Keratinocyte (primary cell): ENCODE measurements around the gene RIPK3. TPM values are rescaled to one million over a fixed set of nuclear protein-coding genes. Genes with fewer than 3 reads are reported as not detected.

Experiments used
- DNase-seq: peaks from one replicate; pipeline ENCODE4 v3.0.0-alpha.2; 2011; ENCODE audit warnings: low read depth, missing footprints, low spot score
- FAIRE-seq: peaks from 2 replicates; lab custom pipeline; 2011; peaks lifted over from hg19 to GRCh38; lab: Jason Lieb, UNC
- H2AFZ ChIP-seq: 2 replicates; pipeline ENCODE4 v1.6.0; 2012; ENCODE audit warnings: low read length, control low read depth, inconsistent platforms; ENCODE audit not compliant: control insufficient read depth
- H3K27ac ChIP-seq: 2 replicates; pipeline ENCODE4 v1.5.1; 2011; ENCODE audit warnings: low read length; ENCODE audit not compliant: control insufficient read depth, insufficient read depth
- H3K27me3 ChIP-seq: 3 replicates; pipeline ENCODE4 v1.6.0; 2011; ENCODE audit warnings: low read length; ENCODE audit not compliant: control insufficient read depth, insufficient read depth; ENCODE audit errors: extremely low read depth
- H3K36me3 ChIP-seq, 2 experiments: 2 replicates in 1 of 2; 3 replicates in 1 of 2; pipeline ENCODE4 v1.5.1; 2011; ENCODE audit warnings: low read length in 2 of 2, mild to moderate bottlenecking in 1 of 2; ENCODE audit not compliant: control insufficient read depth in 2 of 2, insufficient read depth in 2 of 2; ENCODE audit errors: extremely low read depth in 1 of 2
- H3K4me1 ChIP-seq: 3 replicates; pipeline ENCODE4 v1.5.1; 2011; ENCODE audit warnings: low read length; ENCODE audit not compliant: control insufficient read depth, insufficient read depth; ENCODE audit errors: extremely low read depth
- H3K4me2 ChIP-seq: 3 replicates; pipeline ENCODE4 v1.6.0; 2011; ENCODE audit warnings: low read depth, low read length; ENCODE audit not compliant: control insufficient read depth, insufficient read depth; ENCODE audit errors: extremely low read depth
- H3K4me3 ChIP-seq, 3 experiments: fragments of 200-600 bp in 1 of 3; sonication (generic) in 1 of 3; 2 replicates in 2 of 3; 3 replicates in 1 of 3; pipeline ENCODE4 v1.5.1; 2011 to 2016; ENCODE audit warnings: low read length in 3 of 3, mild to moderate bottlenecking in 3 of 3, control low read depth in 2 of 3, inconsistent platforms in 1 of 3, low read depth in 1 of 3, mixed read lengths in 1 of 3, mixed run types in 1 of 3, moderate library complexity in 1 of 3; ENCODE audit not compliant: control insufficient read depth in 2 of 3, insufficient read depth in 2 of 3; ENCODE audit errors: extremely low read depth in 1 of 3
- H3K79me2 ChIP-seq: 2 replicates; pipeline ENCODE4 v1.6.0; 2012; ENCODE audit warnings: low read length; ENCODE audit not compliant: control insufficient read depth, insufficient read depth
- H3K9ac ChIP-seq: 3 replicates; pipeline ENCODE4 v1.6.0; 2011; ENCODE audit warnings: low read length; ENCODE audit not compliant: control insufficient read depth, insufficient read depth; ENCODE audit errors: extremely low read depth
- H3K9me1 ChIP-seq: 3 replicates; pipeline ENCODE4 v1.6.0; 2011; ENCODE audit warnings: low read length; ENCODE audit not compliant: control insufficient read depth, insufficient read depth; ENCODE audit errors: extremely low read depth
- H3K9me3 ChIP-seq: 2 replicates; pipeline ENCODE4 v1.5.1; 2012; ENCODE audit warnings: low read depth, low read length; ENCODE audit not compliant: control insufficient read depth
- H4K20me1 ChIP-seq: 3 replicates; pipeline ENCODE4 v1.6.0; 2011; ENCODE audit warnings: low read length; ENCODE audit not compliant: control insufficient read depth, insufficient read depth; ENCODE audit errors: extremely low read depth
- EZH2 ChIP-seq: IDR thresholded peaks from one replicate; pipeline ENCODE4 v1.6.1; 2012; ENCODE audit warnings: inconsistent platforms, mild to moderate bottlenecking, low read length, moderate library complexity
- dilution Hi-C: fragments of 300-500 bp; cut with MboI; formaldehyde crosslinking; loops from one replicate; pipeline ENCODE4 v1.7.0; 2020; ENCODE audit warnings: low sequenced_read_pairs; ENCODE audit not compliant: extremely low pct_ligation_motif_present
- polyA plus RNA-seq, 5 experiments: library from polyadenylated mRNA; depleted of rRNA in 3 of 5; stranded (reverse) in 3 of 5; stranded (forward) in 1 of 5; unstranded in 1 of 5; fragments of >200 nt; gene quantifications; 1 replicate in 1 of 5; 2 replicates in 3 of 5; 3 replicates in 1 of 5; pipeline versions ENCODE4 v1.2.1 to v1.2.3, GENCODE V29; 2011 to 2012; ENCODE audit warnings: missing spikeins in 2 of 5, low read depth in 1 of 5, low replicate concordance in 1 of 5
- TF ChIP-seq, protein P1 (sequence below), 3 experiments: IDR thresholded peaks in 1 of 3; conservative IDR thresholded peaks in 1 of 3; optimal IDR thresholded peaks in 1 of 3; 2 replicates in 2 of 3; 3 replicates in 1 of 3; pipeline versions ENCODE3 to v1.5.1; 2011; ENCODE audit warnings: low read length in 3 of 3, mild to moderate bottlenecking in 3 of 3, moderate library complexity in 2 of 3, control low read depth in 1 of 3, inconsistent platforms in 1 of 3; ENCODE audit not compliant: insufficient read depth in 2 of 3; ENCODE audit errors: extremely low read depth in 1 of 3

Gene RIPK3
- polyA plus RNA-seq, 1 donor (not counting 4 experiments of a cell fraction or from before 2014, with no cell fraction given), result 8.0 TPM

DNA sequence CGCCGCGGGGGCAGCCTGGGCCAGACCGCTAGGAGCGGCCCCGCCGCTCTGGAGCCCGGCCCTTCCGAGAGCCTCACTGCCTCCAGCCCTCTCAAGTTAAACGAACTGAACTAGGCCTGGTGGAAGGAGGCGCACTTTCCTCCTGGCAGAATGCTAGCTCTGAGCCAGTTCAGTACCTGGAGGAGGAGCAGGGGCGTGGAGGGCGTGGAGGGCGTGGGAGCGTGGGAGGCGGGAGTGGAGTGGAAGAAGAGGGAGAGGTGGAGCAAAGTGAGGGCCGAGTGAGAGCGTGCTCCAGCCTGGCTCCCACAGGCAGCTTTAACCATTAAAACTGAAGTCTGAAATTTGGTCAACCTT is 23.2 kb downstream of the RIPK3 start:
- Histone ChIP-seq H3K9me1 (peaks cover 2% of the 10 kb centered on the region), H3K4me1 (peaks cover 46% of the 10 kb centered on the region), H3K4me2 (peak overlapping the region; percentile 35), H2AFZ (no peak overlapping the region), H3K9ac (no peak overlapping the region), H3K27me3 (peaks cover 3% of the 10 kb centered on the region), H4K20me1 (no peaks in the 10 kb centered on the region), H3K36me3 (peaks cover 3 to 4% of the 10 kb centered on the region in 2 experiments), H3K9me3 (no peaks in the 10 kb centered on the region), H3K27ac (peak overlapping the region; percentile 24), H3K4me3 (no peak overlapping the region), H3K79me2 (no peaks in the 10 kb centered on the region)
- FAIRE-seq (no peak), DNase-seq (no peak)
- dilution Hi-C loops, result no loop called here
- TF ChIP-seq EZH2, result no peak
- TF ChIP-seq, protein P1, sequence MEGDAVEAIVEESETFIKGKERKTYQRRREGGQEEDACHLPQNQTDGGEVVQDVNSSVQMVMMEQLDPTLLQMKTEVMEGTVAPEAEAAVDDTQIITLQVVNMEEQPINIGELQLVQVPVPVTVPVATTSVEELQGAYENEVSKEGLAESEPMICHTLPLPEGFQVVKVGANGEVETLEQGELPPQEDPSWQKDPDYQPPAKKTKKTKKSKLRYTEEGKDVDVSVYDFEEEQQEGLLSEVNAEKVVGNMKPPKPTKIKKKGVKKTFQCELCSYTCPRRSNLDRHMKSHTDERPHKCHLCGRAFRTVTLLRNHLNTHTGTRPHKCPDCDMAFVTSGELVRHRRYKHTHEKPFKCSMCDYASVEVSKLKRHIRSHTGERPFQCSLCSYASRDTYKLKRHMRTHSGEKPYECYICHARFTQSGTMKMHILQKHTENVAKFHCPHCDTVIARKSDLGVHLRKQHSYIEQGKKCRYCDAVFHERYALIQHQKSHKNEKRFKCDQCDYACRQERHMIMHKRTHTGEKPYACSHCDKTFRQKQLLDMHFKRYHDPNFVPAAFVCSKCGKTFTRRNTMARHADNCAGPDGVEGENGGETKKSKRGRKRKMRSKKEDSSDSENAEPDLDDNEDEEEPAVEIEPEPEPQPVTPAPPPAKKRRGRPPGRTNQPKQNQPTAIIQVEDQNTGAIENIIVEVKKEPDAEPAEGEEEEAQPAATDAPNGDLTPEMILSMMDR (optimal IDR thresholded peaks at IDR 0.05 in 1 of 3, IDR thresholded peaks at IDR 0.05 in 1 of 3, conservative IDR thresholded peaks at IDR 0.05 in 1 of 3; ENCODE audit: extremely low read depth in 1 of 3, insufficient read depth in 2 of 3, low read length in 3 of 3), result no peak

DNA sequence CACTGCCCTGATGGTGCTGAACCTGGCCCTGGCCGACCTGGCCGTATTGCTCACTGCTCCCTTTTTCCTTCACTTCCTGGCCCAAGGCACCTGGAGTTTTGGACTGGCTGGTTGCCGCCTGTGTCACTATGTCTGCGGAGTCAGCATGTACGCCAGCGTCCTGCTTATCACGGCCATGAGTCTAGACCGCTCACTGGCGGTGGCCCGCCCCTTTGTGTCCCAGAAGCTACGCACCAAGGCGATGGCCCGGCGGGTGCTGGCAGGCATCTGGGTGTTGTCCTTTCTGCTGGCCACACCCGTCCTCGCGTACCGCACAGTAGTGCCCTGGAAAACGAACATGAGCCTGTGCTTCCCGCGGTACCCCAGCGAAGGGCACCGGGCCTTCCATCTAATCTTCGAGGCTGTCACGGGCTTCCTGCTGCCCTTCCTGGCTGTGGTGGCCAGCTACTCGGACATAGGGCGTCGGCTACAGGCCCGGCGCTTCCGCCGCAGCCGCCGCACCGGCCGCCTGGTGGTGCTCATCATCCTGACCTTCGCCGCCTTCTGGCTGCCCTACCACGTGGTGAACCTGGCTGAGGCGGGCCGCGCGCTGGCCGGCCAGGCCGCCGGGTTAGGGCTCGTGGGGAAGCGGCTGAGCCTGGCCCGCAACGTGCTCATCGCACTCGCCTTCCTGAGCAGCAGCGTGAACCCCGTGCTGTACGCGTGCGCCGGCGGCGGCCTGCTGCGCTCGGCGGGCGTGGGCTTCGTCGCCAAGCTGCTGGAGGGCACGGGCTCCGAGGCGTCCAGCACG is 23.8 kb downstream of the RIPK3 start:
- H3K4me1 ChIP-seq, result peaks cover 51% of the 10 kb centered on the region
- H3K4me2 ChIP-seq, result peak overlapping the region; percentile 42
- H3K27me3 ChIP-seq, result peaks cover 3% of the 10 kb centered on the region
- H3K27ac ChIP-seq, result peak overlapping the region; percentile 24
- H3K36me3 ChIP-seq, result peaks cover 3 to 4% of the 10 kb centered on the region in 2 experiments
- no peak for TF ChIP-seq EZH2
- TF ChIP-seq, protein P1 (optimal IDR thresholded peaks at IDR 0.05 in 1 of 3, IDR thresholded peaks at IDR 0.05 in 1 of 3, conservative IDR thresholded peaks at IDR 0.05 in 1 of 3; ENCODE audit: extremely low read depth in 1 of 3, insufficient read depth in 2 of 3, low read length in 3 of 3), result peak in 1 of 3 experiments; percentile 14
- H3K9me3 ChIP-seq, result no peaks in the 10 kb centered on the region
- DNase-seq (no peak), FAIRE-seq (no peak)
- H3K79me2 ChIP-seq, result no peaks in the 10 kb centered on the region
- H3K9ac ChIP-seq, result no peak overlapping the region
- no peak overlapping the region for H2AFZ ChIP-seq
- no peak overlapping the region for H3K4me3 ChIP-seq
- dilution Hi-C loops, result no loop called here
- peaks cover 2% of the 10 kb centered on the region for H3K9me1 ChIP-seq
- H4K20me1 ChIP-seq, result no peaks in the 10 kb centered on the region
